Measurements from ENCODE around the gene TACC3. TPM values are rescaled to one million over a fixed set of nuclear protein-coding genes. Genes with fewer than 3 reads are reported as not detected.

TACC3 gene
- total RNA-seq, 1 donor from 2014 or later: 18.1 TPM

DNA sequence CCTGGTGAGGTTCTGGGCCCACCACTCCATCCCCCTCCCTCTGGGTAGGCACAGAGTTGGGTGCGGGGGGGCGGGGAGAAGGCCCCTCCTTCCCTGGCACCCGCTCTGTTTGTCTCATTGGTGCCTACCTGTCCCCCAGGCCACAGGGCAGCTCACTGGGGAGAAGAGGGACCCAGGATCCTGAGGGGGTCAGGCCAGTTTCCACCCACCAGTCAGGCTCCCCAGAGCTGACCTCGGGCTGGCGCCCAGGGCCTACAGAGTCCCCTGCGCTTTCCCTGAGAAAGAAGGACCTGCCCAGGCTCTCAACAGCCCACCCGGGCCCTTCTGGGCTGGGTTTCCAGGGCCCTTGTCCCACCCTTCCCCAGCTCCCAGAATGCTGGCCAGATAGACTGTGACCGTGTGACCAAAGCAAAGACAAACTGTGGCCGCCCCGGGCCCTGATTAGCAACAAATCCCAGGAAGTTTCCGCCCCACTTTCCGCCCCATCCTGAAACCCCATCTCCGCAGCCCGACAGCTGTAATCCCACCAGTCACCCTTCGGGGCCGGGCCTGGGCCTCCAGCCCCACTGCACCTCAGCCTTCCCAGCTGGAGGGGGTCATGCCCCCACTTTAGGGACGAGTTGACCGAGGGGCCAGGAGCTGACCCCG, 38.0 kb downstream of the TACC3 start:
- DNase-seq (ENCODE audit: low read depth, low spot score): no peak

DNA sequence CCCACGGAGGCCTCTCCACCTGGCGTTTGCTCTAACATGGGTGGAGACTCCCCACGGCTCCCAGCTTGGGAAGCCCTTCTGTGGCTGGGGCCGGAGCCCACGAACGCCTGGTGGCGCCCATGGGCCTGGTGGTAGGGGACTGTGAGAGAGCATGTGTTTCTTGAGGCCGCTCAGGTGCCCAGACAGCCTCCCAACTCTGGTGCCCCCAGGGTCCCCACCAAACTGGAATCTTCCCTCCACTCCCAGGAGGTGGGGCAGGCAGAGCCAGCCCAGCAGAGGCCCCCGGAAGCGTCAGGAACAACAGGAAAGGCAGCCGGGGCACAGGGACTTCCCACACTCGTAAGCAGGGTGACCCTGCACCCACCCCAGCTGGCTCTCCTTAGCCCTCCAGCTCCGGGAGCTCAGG, 38.5 kb downstream of the TACC3 start:
- no peak for DNase-seq (ENCODE audit: low read depth, low spot score)

DNA sequence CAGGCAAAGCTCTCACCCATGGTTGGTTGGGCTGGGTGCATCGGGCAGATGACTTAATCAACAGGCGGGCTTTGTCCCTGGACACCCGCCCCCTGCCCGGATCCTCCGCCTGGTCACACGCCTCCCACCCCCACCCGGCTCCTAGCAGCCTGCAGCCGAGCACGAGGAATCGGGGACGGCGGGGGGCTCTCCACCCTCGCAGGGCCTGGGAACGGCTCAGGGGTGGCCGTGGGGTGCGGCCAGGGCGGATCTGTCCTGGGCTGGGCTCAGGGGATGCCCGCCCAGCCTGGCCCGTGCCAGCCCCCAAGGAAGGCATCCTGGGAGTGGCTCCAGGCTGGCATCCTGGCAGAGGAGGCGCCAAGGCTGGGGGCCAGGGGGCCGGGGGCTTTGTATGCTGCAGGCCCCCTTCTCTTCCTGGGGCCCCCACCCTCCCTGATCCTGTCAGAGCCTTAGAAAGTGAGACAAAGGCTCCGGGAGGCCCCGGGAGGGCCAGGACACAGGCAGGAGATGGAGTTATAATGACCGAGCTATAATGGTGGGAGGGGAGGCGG, 39.3 kb downstream of the TACC3 start:
- DNase-seq (ENCODE audit: low read depth, low spot score): no peak

DNA sequence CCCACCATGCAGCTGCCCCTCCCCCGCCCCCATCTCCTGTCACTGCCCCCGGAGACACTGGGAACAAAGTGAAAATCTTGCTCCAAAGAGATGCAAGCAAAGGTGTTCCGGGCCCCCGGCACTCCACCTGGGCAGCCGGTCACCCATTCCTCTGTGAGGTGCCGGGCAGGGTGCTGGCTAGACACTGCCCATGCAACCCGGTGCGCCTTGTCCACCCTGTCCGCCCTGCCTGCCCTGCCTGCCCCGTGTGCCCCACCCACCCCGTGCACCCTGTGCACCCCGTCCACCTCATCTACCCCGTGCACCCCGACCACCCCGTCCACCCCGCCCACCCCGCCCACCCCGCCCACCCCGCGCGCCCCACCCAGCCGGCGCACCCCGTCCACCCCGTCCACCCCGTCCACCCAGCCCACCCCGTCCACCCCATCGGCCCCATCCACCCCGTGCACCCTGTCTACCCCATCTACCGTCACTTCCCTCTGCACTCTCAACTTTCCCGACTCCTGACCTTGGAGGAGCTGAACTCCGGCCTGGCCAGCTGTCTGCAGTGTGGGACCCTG, 39.9 kb downstream of the TACC3 start:
- no peak for DNase-seq (ENCODE audit: low read depth, low spot score)

DNA sequence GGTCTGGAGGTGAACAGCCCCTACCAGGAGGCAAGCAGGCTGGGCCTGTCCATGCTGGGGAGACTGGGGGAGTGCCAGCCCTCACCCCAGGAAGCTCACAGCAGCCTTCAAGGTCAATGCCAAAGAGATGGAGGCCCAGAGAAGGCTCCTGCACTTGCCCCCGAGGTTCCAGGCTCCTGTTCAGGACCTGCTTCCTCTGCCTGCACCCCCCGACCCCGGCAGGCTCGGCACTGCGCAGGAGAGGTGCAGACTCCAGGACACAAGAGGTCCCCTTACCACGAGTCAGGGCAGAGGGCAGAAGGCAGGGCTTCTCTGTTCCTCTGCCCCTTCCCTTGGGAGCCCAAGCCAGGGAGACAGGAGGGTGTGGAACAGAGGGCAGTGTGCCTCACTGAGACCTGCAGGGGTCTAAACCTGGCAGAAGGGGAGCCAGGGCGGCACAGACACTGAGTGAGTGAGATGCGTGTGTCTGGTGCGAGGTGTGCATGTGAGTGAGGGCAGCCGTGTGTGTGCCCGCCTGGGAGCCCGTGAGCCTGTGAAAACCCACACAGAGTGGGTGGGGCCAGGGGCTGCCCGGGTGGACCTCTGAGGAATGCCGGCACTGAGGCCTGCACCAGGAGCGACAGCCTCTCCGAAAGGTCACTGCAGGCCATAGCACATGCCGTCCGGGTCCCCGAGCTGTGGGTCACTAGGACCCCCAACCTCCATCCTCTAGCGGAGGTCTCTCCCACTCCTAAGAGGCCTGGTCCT, 41.1 kb downstream of the TACC3 start:
- DNase-seq (ENCODE audit: low read depth, low spot score): no peak

DNA sequence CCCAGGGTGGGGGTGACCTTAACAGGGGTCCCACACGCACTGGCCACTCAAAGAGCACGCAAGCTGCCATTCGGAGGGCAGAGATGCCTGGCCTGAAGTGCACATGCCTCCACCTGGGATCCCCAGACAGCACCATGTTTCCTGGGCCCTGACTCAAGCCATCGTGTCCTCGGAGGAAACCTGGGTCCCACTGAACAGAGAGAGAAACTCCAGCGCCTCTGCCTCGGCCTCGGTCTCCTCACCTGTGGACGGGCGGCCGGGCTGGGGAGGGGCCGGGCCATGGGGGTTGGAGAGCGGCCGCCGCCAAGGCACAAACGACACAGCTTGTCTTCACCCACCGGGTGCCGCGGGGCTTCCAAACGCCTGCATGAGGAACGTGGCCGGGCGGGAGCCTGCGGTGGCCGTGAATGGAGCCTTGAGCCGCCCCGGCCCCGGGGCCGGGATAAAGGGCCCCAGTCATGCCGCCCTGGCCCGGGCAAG, 41.8 kb downstream of the TACC3 start:
- DNase-seq (ENCODE audit: low read depth, low spot score): no peak

DNA sequence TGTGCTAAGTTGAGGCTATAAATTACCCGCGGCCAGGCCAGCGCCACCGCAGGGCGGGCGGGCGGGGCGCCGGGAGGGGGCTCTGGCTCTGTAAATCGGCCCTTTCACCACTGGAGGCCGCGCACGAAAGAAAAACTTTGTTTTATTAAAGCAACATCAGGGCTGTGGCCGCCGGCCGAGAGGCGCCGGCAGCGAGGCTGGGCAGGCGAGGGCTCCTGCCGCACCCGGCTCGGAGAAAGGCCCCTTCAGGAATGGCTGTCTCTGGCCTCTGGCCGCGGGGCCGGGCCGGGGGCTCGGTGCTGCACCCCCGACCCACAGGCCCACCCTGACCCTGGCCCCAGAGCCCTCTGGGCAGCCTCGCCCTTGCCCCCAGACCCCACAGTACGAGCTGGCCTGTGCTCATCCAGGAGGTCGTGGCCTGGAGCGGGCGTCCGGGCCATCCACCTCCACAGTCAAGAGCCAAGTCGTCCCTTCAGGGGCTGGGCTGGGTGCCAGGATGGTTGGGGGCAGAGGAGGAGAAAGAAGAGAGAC, 42.3 kb downstream of the TACC3 start:
- DNase-seq (ENCODE audit: low read depth, low spot score): no peak

DNA sequence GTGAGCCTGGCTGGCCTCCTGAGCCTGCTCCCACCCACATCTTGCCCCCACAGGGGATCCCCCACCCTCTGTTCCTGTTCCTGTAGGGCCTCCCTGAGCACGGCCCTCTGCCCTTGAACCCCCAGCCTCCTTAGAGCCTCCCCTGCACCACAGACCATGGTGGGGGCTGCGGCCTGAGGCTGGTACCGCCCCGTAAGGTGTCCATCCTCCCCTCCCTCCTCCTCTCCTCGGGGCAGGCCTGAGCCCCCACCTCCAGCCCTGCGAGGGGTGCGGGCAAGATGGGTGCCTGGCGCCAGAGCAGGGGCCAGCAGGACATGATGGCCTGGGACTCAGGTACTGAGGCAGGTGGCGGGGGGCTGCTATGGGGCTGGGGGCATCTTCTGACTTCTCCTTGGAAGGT, 43.3 kb downstream of the TACC3 start:
- DNase-seq (ENCODE audit: low read depth, low spot score): no peak

DNA sequence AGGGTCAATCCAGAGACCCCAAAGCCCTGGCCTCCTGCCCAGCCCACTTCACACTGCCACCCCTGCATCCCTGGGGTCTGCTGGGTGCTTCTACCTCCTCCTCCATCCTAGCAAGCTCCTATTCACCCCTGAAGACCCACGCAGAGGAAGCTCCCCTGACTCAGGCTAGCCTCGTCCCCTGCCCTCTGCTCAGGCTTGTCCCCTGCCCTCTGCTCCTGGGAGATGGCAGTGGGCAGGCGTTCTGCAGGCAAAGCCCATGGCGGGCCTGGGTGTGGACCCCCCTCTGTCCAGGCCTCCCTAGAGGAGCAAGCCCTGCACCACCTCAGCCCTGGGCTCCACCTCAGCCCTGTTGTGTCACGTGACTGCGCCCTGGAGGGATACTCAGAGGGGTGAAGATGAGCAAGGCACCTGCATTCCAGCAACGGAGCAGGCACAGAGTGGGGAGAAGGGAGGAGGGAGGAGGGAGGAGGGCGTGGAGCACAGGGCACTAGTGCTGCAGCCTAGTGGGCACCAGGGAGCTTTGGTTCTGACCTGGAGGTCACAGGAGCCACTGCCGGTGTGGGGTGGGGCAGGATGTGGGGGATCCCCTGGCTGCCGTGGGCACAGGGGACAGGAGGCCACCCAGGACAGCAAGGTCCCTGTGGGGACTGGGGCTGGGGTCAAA, 44.2 kb downstream of the TACC3 start:
- DNase-seq (ENCODE audit: low read depth, low spot score): no peak

DNA sequence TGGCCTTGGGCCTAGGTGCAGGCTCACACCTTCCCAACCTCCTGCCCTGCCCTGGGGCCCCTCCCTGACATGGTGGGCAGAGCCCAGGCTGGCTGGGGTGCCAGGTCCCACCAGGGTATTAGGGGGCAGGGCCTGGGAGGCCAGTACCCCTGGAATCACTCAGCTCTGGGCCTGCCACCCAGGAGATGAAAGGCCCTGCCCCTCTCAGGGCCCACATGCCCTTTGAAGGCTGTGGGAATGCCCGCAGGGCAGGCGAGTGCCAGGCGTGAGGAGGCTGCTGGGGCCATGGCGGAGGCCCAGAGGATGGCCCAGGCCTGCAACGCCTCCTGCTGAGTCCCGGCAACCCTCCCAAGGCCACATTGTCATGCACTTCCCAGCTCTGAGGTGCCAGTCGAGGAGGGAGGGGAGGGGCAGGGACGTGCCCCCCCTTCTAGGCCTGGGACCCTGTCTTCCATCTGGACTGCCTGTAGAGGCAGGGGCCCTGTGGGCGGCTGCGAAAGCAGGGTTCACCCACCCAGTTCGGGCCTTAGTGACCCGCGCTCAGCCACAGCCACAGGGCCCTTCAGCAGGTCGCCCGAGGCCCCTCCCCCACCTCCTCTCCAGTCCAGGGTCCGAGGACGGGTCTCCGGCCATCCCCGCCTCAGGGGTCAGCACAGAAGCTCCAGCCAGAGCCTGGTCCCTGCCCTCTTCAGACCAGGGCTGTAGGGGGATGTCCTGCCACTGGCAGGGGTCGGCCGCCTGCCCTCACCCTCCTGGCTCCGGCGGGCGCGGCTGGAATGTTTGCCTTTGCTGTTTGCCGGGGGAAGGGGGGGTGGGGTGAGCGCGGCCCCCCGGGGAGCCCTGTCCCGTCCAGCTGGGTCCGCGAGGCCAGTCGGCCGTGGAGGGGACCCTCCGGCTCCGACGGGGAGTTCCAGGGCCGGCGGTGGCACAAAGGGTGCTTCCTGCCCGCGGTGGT, 45.1 kb downstream of the TACC3 start:
- no peak for DNase-seq (ENCODE audit: low read depth, low spot score)

DNA sequence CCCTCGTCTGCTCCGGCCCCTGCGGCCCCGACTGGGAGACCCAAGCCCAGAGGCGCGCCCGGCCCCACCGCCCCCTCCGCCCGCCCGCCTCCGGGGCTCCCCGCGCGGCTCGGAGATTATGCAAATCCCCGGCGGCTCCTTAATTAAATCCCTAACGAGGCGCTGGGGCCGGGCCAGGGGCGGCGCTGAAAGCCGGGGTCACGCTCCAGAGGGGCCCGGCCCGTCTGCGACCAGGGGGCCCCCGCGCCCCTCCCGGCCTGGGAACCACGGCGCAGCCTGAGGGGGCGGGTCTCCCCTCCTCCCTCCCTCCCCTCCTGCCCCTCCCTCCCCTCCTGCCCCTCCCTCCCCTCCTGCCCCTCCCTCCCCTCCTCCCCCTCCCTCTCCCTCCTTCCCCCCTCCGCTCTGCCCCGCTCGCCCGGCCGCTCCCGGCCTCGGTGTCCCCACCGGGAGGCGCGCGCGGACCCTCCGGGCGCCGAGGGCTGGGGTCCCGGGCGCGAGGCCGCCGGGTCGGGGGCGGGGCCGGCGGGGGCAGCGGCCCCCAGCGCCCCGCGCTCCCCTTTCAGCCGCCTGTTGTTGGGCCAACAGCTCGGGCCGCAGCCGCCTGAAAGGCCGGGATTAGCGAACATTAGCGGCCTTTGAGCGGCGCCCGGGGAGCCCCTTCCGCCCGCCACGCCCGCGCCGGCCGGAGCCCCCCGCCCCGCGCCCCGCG, 45.9 kb downstream of the TACC3 start:
- no peak for DNase-seq (ENCODE audit: low read depth, low spot score)

DNA sequence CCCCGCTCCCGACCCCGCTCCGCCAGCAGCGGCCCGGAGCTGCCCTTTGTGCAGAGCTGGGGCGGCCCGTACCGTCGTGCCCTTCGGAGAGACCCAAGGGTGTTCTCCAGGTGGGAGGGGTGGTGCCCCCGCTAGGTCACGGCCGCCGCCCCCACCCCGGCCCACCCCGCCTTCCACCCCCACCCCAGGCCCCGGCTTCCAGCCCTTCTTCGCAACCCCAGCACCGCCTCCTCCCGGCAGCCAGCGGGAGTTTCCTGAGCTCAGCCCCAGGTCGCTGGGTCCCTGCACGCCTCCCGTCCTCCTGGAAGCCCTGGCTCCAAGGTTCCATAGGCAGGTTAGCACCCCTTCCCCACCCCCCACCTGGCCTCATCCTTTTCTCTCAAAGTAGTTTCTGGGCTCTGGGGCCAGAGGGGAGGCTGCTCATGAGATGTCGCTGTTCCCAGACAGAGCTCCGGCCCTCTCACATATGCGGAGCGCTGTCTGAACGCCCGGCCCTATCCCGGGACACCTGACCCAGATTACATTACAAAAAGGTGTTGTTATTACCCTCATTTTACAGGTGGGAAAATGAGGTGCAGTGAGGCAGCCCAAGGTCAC, 46.5 kb downstream of the TACC3 start:
- DNase-seq (ENCODE audit: low read depth, low spot score): no peak

DNA sequence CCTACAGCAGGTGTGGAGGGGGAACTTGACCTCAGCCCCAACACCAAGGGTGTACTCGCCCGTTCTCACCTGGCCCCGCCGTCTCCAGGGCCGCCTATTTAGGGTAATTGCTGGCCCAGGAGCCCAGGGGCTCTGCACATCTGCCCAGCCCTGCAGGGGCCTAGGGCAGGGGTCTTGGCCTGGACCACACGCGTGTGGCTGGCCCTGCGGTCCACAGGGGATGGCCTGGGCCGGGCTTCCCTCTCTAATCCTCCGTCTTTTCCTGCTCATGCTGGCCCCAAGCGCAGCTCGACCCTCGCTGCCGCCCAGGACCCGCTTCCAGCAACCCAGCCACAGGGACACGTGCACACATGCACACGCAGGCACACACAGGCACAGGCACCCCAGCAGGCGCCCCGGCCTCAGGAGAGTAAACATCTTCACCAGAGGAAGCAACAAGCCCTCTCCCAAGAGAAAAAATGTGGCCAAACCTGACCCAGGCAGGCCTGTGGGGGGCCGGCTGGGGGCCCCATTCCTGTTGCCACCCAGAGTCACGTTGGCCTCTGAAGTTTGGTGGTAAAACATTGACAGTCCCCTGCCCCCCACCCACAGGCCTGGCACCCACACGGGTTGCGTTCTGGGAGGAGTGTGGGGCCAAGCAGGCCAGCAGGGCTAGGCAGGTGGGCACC, 47.2 kb downstream of the TACC3 start:
- no peak for DNase-seq (ENCODE audit: low read depth, low spot score)

DNA sequence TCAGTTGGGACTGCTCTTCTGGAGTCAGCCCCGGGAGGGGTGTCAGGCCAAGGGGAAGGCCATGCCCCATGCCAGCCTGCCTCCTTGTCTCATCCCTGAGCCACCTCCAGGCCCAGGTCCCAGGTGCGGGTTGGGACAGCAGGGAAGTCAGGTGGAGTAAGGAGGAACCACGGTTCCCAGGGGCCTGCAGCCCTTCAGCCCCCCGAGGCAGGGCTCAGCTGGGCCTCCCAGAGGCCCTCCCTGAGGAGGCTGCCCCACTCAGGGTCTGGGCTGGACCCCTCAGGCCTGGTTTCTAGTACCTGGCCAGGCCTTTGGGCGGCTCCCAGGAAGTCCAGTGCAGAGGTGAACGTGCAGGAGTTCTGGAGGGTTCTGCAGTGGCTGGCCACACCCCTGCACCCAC, 48.4 kb downstream of the TACC3 start:
- no peak for DNase-seq (ENCODE audit: low read depth, low spot score)

DNA sequence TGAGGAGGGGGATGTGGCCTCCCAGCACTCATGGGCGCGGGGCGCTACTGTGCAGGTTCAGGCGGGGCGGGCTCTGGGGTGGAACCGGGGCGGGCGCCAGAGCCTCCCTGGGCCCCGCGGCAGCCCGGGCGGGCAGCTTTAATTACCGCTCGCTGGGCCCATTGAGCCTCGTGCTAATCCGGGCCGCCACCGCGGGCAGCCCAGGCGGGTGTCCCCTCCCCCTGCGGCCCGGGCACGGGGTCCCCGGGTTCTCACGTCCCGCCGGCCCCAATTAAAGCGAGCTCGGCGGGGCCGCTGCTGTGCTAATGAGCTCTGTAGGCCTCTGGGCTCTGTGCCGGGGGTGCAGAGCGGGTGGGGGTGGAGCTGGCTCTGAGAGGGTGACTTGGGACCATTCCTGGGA, 48.9 kb downstream of the TACC3 start:
- DNase-seq (ENCODE audit: low read depth, low spot score): no peak

DNA sequence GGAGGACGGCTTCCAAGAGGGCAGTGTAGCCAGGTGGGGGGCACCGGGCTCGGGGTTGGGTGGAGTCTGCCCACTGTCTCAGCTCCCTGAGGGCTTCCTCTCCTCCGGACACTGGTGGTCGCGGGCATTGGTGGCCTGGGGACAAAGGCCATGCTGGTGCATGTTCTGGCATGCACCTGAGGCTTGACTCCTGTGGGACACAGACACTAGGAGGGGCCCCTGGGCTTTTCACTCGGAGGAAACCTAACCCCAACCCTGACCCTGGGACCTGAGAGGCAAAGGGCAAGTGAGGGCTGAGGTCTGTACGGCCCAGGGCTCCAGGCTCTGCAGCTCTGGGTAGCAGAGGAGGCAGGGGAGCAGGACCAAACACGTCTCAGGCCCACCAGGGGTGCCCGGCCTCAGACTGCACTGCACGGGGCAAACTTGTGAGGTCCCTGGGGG, 49.5 kb downstream of the TACC3 start:
- no peak for DNase-seq (ENCODE audit: low read depth, low spot score)

DNA sequence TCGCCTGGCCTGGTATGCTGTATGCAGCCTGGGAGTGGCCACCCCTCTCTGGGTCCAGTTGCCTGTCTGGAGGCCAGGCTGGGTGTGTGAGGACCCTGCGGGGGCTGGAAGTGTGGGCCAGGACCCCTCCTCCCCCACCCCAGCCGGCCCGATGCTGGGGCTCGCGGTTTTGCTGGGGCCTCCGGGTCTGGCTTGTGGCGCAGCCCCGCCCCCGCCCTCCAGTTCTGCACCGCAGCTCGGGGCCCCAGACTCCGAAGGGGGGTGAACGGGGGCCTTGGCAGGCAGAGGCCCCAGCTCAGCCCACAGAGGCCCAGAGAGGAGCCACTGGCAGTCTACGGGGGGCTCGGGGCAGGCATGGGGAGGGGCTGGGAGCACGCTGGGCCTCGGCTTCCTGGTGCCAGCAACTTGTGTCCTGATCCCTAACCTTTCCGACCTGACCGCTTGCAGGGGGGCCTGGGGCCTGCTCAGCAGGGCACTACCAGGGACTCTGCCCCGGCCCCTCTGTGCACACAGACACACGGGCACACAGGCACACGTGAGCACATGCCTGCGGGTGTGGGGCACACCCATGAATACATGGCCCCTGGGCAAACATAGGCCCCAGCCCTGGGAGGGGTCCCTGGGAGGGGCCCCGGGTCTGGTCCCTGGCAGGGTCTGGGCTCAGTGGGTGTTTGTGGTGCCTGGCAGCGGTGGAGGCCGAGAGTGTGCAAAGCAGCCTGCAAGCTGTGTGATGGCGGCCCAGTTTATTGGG, 50.4 kb downstream of the TACC3 start:
- DNase-seq (ENCODE audit: low read depth, low spot score): no peak

DNA sequence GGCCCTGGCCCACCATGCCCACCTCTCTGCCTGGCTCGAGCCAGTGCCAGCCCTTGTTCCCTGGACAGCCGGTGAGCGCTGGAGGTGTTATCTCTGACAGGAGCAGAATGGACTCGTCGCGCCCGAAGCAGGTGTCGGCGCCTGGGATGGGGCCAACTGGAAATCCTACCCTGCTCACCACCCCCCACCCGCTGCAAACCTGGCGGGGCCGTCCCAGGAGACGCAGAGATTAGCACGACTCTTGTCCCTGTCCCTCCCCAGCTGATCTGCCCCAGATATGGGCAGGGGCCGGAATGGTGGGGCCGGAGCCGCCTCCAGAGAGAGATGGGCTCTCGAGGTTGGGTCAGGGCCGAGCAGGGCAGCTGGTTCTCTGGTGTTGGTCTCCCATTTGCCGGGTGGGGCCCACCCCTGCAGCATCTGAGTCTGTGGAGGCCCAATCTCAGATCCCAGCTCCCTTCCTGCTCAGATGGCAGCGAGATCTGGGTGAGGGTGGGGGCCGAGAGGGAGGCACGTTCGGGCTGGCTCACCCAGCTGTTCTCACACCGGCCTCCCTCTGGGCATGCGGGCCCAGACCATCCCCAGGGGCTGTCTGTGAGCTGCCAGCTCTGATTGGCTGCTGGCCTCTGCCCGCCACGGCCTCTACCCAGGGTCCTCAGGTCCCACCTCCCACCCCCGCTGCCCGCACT, 51.7 kb downstream of the TACC3 start:
- DNase-seq (ENCODE audit: low read depth, low spot score): no peak
